HEK293 (cell line): Measurements from ENCODE around the gene LRP1.

Experiments used
- CTCF ChIP-seq: fragments of 450-650 bp; formaldehyde crosslinking; IDR thresholded peaks from 2 replicates; pipeline ENCODE4 v1.5.1; 2016; ENCODE audit warnings: missing biosample characterization, missing genetic modification characterization
- OSR2 ChIP-seq: fragments of 450-650 bp; formaldehyde crosslinking; IDR thresholded peaks from 2 replicates; pipeline ENCODE4 v1.5.1; 2016; ENCODE audit warnings: missing biosample characterization, missing genetic modification characterization
- REST ChIP-seq: fragments of 450-650 bp; formaldehyde crosslinking; IDR thresholded peaks from 2 replicates; pipeline ENCODE4 v1.5.1; 2016; ENCODE audit warnings: missing biosample characterization, missing genetic modification characterization
- ZNF155 ChIP-seq: fragments of 450-650 bp; formaldehyde crosslinking; IDR thresholded peaks from 2 replicates; pipeline ENCODE4 v1.5.1; 2016; ENCODE audit warnings: missing biosample characterization, missing genetic modification characterization
- ZNF311 ChIP-seq: fragments of 450-650 bp; formaldehyde crosslinking; IDR thresholded peaks from 2 replicates; pipeline ENCODE4 v1.5.1; 2017; ENCODE audit warnings: missing biosample characterization, missing genetic modification characterization, borderline replicate concordance
- ZNF529 ChIP-seq: fragments of 450-650 bp; formaldehyde crosslinking; IDR thresholded peaks from 2 replicates; pipeline ENCODE4 v1.5.1; 2017; ENCODE audit warnings: missing genetic modification characterization, missing biosample characterization; ENCODE audit not compliant: insufficient replicate concordance
- ZNF600 ChIP-seq: fragments of 450-650 bp; formaldehyde crosslinking; IDR thresholded peaks from 2 replicates; pipeline ENCODE4 v1.5.1; 2016; ENCODE audit warnings: missing biosample characterization, missing genetic modification characterization
- ZNF843 ChIP-seq: fragments of 450-650 bp; formaldehyde crosslinking; IDR thresholded peaks from 2 replicates; pipeline ENCODE4 v1.5.1; 2016; ENCODE audit warnings: missing biosample characterization, missing genetic modification characterization
- ZSCAN18 ChIP-seq: fragments of 450-650 bp; formaldehyde crosslinking; IDR thresholded peaks from 2 replicates; pipeline ENCODE4 v1.5.1; 2016; ENCODE audit warnings: missing biosample characterization, missing genetic modification characterization

- no peak for TF ChIP-seq ZNF529
- no peak for TF ChIP-seq CTCF (tag by site-specific recombination)
- no peak for TF ChIP-seq ZNF843
- TF ChIP-seq ZSCAN18 (tag by site-specific recombination) = no peak
- TF ChIP-seq ZNF600 (tag by site-specific recombination) = no peak
- no peak for TF ChIP-seq ZNF155
- no peak for TF ChIP-seq REST (tag by site-specific recombination)
- TF ChIP-seq OSR2 (tag by site-specific recombination) = no peak
- no peak for TF ChIP-seq ZNF311
Observed at GRCh38 chr12:57199191-57199590, 70.9 kb downstream of the LRP1 start.
